Measurements from ENCODE around the gene STXBP5.

Gene STXBP5

GRCh38 chr6:147310521-147310920 lies 106.3 kb downstream of the STXBP5 start:
- peaks cover 3% of the 10 kb centered on the region for H3K36me3 ChIP-seq (ENCODE audit: insufficient read depth, low read length)
- no peaks in the 10 kb centered on the region for H3K9me3 ChIP-seq (ENCODE audit: low read length)

GRCh38 chr6:147311218-147311617 lies 107.0 kb downstream of the STXBP5 start:
- Histone ChIP-seq H3K4me1 (ENCODE audit: insufficient read depth, low read length) (no peaks in the 10 kb centered on the region), H3K27me3 (ENCODE audit: insufficient read depth, low read length) (no peaks in the 10 kb centered on the region), H3K4me3 (ENCODE audit: low read length) (no peak overlapping the region), H3K36me3 (ENCODE audit: insufficient read depth, low read length) (peaks cover 4% of the 10 kb centered on the region), H2AFZ (ENCODE audit: low read depth, low read length) (no peak overlapping the region), H3K9me3 (ENCODE audit: low read length) (no peaks in the 10 kb centered on the region)

More at GRCh38 chr6:147310521-147310920, 106.3 kb downstream of the STXBP5 start:
- Histone ChIP-seq H3K27me3 (ENCODE audit: insufficient read depth, low read length) (no peaks in the 10 kb centered on the region), H3K4me3 (ENCODE audit: low read length) (no peak overlapping the region), H3K4me1 (ENCODE audit: insufficient read depth, low read length) (no peaks in the 10 kb centered on the region), H2AFZ (ENCODE audit: low read depth, low read length) (no peak overlapping the region)

GRCh38 chr6:147321260-147321659 lies 117.0 kb downstream of the STXBP5 start:
- no peak overlapping the region for H3K4me3 ChIP-seq (ENCODE audit: low read length)
- no peaks in the 10 kb centered on the region for H3K4me1 ChIP-seq (ENCODE audit: insufficient read depth, low read length)
- H3K9me3 ChIP-seq (ENCODE audit: low read length): no peaks in the 10 kb centered on the region
- H3K36me3 ChIP-seq (ENCODE audit: insufficient read depth, low read length): peaks cover 9% of the 10 kb centered on the region
- H3K27me3 ChIP-seq (ENCODE audit: insufficient read depth, low read length): no peaks in the 10 kb centered on the region
- no peak overlapping the region for H2AFZ ChIP-seq (ENCODE audit: low read depth, low read length)

- Histone ChIP-seq H3K27me3 (ENCODE audit: insufficient read depth, low read length) (no peaks in the 10 kb centered on the region), H3K4me1 (ENCODE audit: insufficient read depth, low read length) (no peaks in the 10 kb centered on the region), H3K36me3 (ENCODE audit: insufficient read depth, low read length) (peaks cover 6% of the 10 kb centered on the region), H2AFZ (ENCODE audit: low read depth, low read length) (no peak overlapping the region), H3K4me3 (ENCODE audit: low read length) (no peak overlapping the region), H3K9me3 (ENCODE audit: low read length) (no peaks in the 10 kb centered on the region)
These were observed 118.3 kb downstream of the STXBP5 start for GRCh38 chr6:147322299-147323162.

GRCh38 chr6:147325557-147325956 lies 121.3 kb downstream of the STXBP5 start:
- H3K4me3 ChIP-seq (ENCODE audit: low read length): no peak overlapping the region
- no peaks in the 10 kb centered on the region for H3K4me1 ChIP-seq (ENCODE audit: insufficient read depth, low read length)
- H3K9me3 ChIP-seq (ENCODE audit: low read length): no peaks in the 10 kb centered on the region
- H2AFZ ChIP-seq (ENCODE audit: low read depth, low read length): no peak overlapping the region
- H3K27me3 ChIP-seq (ENCODE audit: insufficient read depth, low read length): no peaks in the 10 kb centered on the region
- peaks cover 3% of the 10 kb centered on the region for H3K36me3 ChIP-seq (ENCODE audit: insufficient read depth, low read length)

GRCh38 chr6:147331401-147331800 lies 127.2 kb downstream of the STXBP5 start:
- H3K36me3 ChIP-seq (ENCODE audit: insufficient read depth, low read length): no peaks in the 10 kb centered on the region
- H3K4me3 ChIP-seq (ENCODE audit: low read length): no peak overlapping the region
- H2AFZ ChIP-seq (ENCODE audit: low read depth, low read length): no peak overlapping the region
- H3K9me3 ChIP-seq (ENCODE audit: low read length): no peaks in the 10 kb centered on the region
- H3K4me1 ChIP-seq (ENCODE audit: insufficient read depth, low read length): no peaks in the 10 kb centered on the region
- no peaks in the 10 kb centered on the region for H3K27me3 ChIP-seq (ENCODE audit: insufficient read depth, low read length)

- Histone ChIP-seq H2AFZ (ENCODE audit: low read depth, low read length) (no peak overlapping the region), H3K4me1 (ENCODE audit: insufficient read depth, low read length) (no peaks in the 10 kb centered on the region), H3K4me3 (ENCODE audit: low read length) (no peak overlapping the region), H3K9me3 (ENCODE audit: low read length) (no peaks in the 10 kb centered on the region), H3K36me3 (ENCODE audit: insufficient read depth, low read length) (no peaks in the 10 kb centered on the region), H3K27me3 (ENCODE audit: insufficient read depth, low read length) (no peaks in the 10 kb centered on the region)
These were observed 133.7 kb downstream of the STXBP5 start for GRCh38 chr6:147337921-147338320.

- Histone ChIP-seq H3K27me3 (ENCODE audit: insufficient read depth, low read length) (no peaks in the 10 kb centered on the region), H3K9me3 (ENCODE audit: low read length) (no peaks in the 10 kb centered on the region), H3K4me3 (ENCODE audit: low read length) (no peak overlapping the region), H3K4me1 (ENCODE audit: insufficient read depth, low read length) (no peaks in the 10 kb centered on the region), H2AFZ (ENCODE audit: low read depth, low read length) (no peak overlapping the region), H3K36me3 (ENCODE audit: insufficient read depth, low read length) (no peaks in the 10 kb centered on the region)
These were observed 137.3 kb downstream of the STXBP5 start for GRCh38 chr6:147341486-147341885.

GRCh38 chr6:147345902-147346301 lies 141.7 kb downstream of the STXBP5 start:
- Histone ChIP-seq H3K4me1 (ENCODE audit: insufficient read depth, low read length) (no peaks in the 10 kb centered on the region), H3K36me3 (ENCODE audit: insufficient read depth, low read length) (no peaks in the 10 kb centered on the region), H3K9me3 (ENCODE audit: low read length) (no peaks in the 10 kb centered on the region), H3K4me3 (ENCODE audit: low read length) (no peak overlapping the region), H2AFZ (ENCODE audit: low read depth, low read length) (no peak overlapping the region), H3K27me3 (ENCODE audit: insufficient read depth, low read length) (no peaks in the 10 kb centered on the region)

- Histone ChIP-seq H3K9me3 (ENCODE audit: low read length) (no peaks in the 10 kb centered on the region), H3K4me1 (ENCODE audit: insufficient read depth, low read length) (no peaks in the 10 kb centered on the region), H3K4me3 (ENCODE audit: low read length) (no peak overlapping the region), H2AFZ (ENCODE audit: low read depth, low read length) (no peak overlapping the region), H3K27me3 (ENCODE audit: insufficient read depth, low read length) (no peaks in the 10 kb centered on the region), H3K36me3 (ENCODE audit: insufficient read depth, low read length) (no peaks in the 10 kb centered on the region)
These were observed 143.1 kb downstream of the STXBP5 start for GRCh38 chr6:147347179-147347881.

- H3K9me3 ChIP-seq (ENCODE audit: low read length): no peaks in the 10 kb centered on the region
- no peak overlapping the region for H2AFZ ChIP-seq (ENCODE audit: low read depth, low read length)
- no peaks in the 10 kb centered on the region for H3K27me3 ChIP-seq (ENCODE audit: insufficient read depth, low read length)
- no peaks in the 10 kb centered on the region for H3K36me3 ChIP-seq (ENCODE audit: insufficient read depth, low read length)
- no peaks in the 10 kb centered on the region for H3K4me1 ChIP-seq (ENCODE audit: insufficient read depth, low read length)
- no peak overlapping the region for H3K4me3 ChIP-seq (ENCODE audit: low read length)
These were observed 143.8 kb downstream of the STXBP5 start for GRCh38 chr6:147347882-147348575.

- H3K27me3 ChIP-seq (ENCODE audit: insufficient read depth, low read length): no peaks in the 10 kb centered on the region
- no peaks in the 10 kb centered on the region for H3K9me3 ChIP-seq (ENCODE audit: low read length)
- H3K36me3 ChIP-seq (ENCODE audit: insufficient read depth, low read length): no peaks in the 10 kb centered on the region
- no peak overlapping the region for H2AFZ ChIP-seq (ENCODE audit: low read depth, low read length)
- H3K4me3 ChIP-seq (ENCODE audit: low read length): no peak overlapping the region
- H3K4me1 ChIP-seq (ENCODE audit: insufficient read depth, low read length): no peaks in the 10 kb centered on the region
These were observed 157.2 kb downstream of the STXBP5 start for GRCh38 chr6:147361311-147361981.
